ENCODE results near the gene CFH.
"Not testable (repeated sequence)": the region's sequence is repeated elsewhere in the genome, so short reads cannot be mapped to it uniquely, and the experiment has no call there.

Gene CFH

GRCh38 chr1:196651637-196652215 is at the start of gene CFH:
TSS of gene CFH (plus strand) at chr1:196652043. CDS start at chr1:196652118, 75 bp downstream.
- no peak for DNase-seq

- no peak for DNase-seq
Observed at GRCh38 chr1:196603651-196604050, 48.2 kb upstream of the CFH start.

GRCh38 chr1:196607981-196608380 is 43.9 kb upstream of the CFH start:
- no peak for DNase-seq

DNA sequence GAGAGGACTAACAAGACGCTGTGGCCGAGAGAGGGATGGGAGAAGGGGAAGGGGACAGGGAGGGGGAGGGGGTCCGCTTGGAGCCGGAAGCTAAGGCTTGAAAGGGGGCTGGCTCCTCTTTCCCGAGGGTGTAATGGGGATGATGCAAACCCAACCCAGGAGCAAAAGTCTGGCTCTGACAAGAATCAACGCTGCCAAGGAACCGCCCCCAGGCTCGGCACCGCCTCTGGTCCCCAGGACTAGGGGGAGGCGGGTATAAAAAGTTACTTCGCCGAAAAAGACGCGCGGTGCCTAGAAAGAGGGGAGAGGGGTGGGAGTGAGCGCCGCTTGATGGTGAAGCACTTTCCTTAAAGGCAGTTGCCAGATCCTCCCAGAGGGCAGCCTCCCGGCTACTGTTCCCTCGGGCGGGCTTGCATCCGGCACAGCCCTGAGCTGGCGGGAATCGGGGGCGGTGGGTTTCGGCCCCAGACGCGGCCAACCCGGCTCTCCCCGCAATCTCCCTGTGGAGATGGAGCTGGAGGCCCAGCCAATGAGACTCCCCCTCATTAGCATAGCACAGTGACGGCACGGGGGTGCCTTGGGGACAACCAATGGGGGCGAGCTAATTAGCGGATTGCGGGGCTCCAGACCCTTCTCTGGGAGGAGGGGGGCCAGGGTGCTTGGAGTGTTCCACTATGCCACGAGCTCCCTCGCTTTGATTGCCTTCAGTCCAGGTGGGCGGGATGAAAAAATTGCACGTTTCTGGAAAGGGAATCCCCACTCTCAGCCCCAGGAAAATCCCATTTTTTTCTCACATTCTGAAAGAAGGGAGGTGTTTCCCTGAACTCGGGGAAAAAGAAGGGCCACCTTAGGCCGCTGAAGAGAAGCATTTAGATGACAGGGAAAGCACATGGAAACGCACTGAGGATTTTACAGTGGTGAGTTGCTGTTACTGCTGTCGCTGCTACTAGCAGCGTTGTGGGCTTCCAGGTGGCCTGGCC is 43.2 kb upstream of the CFH start, which contains the start of gene KCNT2:
TSS of gene KCNT2 (minus strand) at position 51 of the 980 bp plus-strand sequence. CDS start 131 bp downstream, outside the sequence.
- no peak for DNase-seq

DNA sequence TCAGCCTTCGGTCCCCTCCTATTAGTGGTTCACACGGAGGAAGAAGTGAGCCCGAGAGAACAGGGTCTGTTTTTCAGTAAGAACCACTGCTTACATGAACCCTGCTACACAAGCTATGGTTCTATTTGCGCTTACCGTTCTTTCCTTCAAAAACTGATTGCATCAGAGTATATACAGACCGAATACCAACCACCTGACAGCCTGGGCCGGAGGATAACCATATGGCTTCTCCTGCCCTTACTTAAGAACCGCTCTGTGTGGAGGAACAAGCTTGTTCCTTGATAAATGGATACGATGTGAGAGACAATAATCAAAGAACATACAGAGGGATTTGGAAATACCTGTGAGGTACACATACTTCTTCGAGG is 42.5 kb upstream of the CFH start:
- DNase-seq, result no peak

GRCh38 chr1:196611873-196612272 is 40.0 kb upstream of the CFH start:
- no peak for DNase-seq

DNA sequence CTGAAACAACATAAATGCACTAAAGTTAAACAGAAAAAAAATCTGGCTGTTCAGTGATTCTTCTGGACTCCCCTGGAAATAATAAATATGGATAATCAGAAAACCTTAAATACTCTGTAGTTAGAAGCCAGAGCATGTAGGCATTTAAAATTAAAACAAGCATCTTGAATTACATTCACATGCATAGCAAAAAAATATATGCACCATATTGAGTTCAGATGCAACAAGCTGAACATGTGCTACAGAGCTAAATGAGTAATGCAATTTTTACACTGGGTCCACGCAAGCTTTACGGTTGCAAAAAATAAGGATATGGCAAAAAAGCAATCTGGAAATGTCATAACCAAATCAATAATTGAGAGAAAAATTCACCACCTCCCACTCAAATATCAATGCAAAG is 32.1 kb upstream of the CFH start:
- DNase-seq, result no peak

GRCh38 chr1:196623079-196623478 is 28.8 kb upstream of the CFH start:
- DNase-seq, result no peak

DNA sequence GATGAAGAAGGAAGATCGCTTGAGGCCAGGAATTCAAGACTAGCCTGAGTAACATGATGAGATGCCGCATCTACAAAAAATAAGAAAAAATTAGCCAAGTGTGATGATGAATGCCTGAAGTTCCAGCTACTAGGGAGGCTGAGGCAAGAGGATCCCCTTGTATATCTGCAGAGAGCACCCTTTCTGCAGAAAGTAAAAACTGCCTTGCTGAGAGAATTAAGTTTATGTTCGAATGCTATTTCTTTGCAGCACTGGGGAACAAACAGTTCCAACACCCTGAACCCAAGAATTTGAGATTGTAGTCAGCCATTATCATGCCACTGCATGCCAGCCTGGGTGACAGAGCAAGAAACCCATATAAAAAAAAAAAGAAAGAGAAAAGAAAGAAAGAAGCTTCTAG is 23.0 kb upstream of the CFH start:
- DNase-seq, result no peak

DNA sequence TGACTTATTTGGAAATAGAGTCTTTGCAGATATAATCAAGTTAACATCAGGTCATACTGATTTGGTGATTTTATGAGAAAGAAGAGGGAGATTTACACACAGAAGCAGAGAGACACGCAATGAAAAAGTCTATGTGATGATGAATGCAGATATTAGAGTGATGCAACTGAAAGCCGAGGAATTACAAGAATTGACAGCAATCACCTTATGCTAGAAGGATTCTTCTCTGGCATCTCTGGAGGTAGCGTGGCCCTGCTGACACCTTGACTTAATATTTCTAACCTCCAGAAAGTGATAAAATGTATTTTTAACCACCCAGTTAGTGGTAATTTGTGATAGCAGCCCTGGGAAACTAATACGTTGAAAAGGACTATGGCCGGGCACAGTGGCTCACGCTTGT is 14.2 kb upstream of the CFH start:
- DNase-seq, result no peak

DNA sequence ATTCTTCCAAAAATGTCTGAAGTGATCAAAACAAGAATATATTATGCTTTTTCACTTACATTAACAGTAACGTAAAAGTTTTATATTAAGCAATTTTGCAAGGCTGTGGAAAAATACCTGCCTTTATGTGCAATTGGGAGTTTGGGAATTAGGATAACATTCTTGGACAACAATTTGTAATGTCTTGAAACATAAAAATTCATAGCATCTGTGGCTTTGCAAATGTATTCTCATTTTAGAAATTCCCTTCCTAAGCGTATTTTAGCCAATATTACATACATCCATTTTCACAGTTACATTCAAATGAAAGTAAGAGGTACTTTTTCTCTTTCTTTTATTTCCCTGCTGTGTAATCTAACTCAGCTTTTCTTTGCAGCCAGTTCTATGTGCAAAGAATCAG is 13.4 kb upstream of the CFH start:
- no peak for DNase-seq

- DNase-seq, result not testable (repeated sequence)
Observed at GRCh38 chr1:196639291-196639690, 12.6 kb upstream of the CFH start.

GRCh38 chr1:196640976-196641375 is 10.9 kb upstream of the CFH start:
- DNase-seq, result no peak

DNA sequence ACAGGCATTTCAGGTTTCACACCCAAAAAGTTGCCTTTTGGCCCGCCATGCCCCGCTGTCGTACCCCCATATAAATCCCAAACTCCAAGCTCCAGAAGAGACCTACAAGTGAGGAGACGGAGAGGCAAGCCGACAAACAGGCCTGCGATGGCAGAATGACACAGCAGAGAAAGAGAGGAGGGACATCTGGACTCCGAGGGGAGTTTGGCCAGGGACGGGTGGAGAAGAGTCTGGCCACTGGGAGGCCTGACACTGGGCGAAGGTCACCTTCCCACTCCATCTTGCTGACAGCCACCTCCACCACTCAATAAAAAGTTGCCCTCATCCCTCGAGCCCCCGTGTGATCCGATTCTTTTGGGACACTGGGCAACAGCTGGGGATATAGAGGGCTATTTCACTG is 1.9 kb upstream of the CFH start:
- no peak for DNase-seq

- DNase-seq, result no peak
Observed at GRCh38 chr1:196650403-196650802, 1.4 kb upstream of the CFH start.

DNA sequence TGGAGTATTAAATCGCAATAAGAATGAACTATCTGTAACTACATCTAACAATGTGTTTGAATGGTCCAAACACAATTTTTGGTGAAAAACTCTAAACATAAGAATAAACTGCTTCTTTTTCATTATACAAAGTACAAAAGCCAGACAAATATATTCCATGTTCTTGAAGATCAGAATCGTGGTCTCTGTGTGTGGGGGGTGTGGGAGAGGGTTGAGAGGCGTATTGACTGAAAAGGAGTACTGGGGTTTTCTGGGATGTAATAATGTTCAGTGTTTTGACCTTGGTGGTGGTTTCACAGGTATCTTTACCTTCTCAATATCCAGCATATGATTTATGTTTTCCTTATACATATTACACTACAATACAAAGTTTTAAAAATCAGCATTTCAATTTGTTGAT is 764 bp upstream of the CFH start:
- no peak for DNase-seq

- no peak for DNase-seq
Observed at GRCh38 chr1:196654271-196654670, 2.4 kb downstream of the CFH start.

GRCh38 chr1:196655071-196655470 is 3.2 kb downstream of the CFH start:
- DNase-seq, result no peak

DNA sequence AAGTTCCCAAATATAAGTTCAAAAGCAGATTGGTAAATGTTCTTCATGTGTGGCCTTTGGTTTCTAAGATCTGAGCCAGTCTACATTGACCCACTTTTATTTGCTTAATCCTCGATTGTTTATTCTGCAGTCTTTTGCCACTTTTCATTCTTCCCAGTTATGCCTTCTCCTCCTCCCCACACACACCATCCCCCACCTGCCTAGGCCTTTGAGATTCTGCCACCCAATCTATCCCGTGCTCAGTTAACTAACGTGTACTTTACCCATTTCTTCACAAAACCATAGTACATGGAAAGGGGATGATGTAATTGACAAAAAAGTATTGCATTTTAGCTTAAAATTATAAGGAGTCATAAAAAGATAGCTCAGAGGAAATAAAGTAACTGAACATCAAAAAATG is 3.7 kb downstream of the CFH start:
- no peak for DNase-seq

DNA sequence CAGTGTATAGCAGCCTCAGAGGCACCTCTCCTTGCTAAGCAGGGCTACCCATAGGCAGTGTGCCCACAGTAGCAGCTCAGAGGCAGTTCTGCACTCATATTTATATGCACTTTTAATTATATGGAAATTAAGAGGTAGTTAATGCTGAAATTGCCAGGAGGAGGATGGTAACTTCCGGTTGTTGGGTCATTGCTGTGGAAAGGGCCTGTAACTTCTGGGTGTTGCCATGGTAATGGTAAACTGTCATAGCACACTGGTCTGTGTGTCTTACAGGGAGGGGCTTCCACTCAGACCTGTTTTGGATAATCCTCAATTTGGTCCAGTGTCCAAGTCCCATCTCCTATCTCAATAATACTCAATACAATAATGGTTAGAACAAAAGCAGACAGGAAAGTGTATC is 7.6 kb downstream of the CFH start:
- no peak for DNase-seq

DNA sequence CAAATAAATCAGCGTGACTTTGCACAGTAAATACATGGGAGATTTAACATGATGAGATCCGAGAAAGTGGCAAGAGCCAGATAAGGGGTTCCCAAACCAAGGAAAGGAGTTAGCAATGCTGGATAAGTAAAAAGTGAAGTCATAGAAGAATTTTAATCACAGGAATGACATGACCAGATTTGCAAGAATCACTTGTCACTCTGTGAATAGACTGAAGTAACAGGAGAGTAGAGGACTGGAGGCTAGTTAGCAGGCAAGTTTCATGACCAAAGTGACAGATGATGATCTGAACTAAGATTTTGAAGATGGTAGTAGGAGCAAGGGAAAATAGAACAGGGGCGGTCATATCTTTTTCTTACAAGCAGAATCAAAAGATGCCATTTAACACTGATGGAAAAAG is 8.4 kb downstream of the CFH start:
- no peak for DNase-seq

- peak; percentile 27 to 48 for DNase-seq
Observed at GRCh38 chr1:196660852-196661251, 9.0 kb downstream of the CFH start.

- no peak for DNase-seq
Observed at GRCh38 chr1:196661345-196661744, 9.5 kb downstream of the CFH start.

DNA sequence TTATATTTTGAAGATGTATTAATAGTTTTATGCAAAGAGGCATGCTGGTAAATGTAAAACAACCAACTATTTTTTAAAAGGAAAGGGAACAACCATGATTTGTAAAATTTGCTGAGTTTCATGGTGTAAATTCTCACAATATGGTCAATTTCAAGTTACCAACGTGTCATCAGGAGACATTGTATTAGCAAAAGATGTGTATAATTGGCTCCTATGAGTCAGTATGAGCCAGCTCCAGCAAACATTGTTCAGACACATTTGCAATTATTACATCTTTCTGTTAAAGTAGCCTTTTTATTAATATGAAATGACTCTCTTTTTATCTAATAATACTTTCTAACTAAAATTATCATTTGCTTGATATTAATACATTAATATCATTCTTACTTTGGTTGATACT is 15.3 kb downstream of the CFH start:
- no peak for DNase-seq

All from NCI-H2081 (cell line).